Lower leg skin (tissue), 3 donors: ENCODE measurements around the gene AGPS.

ENCODE experiments used
- POLR2A ChIP-seq, 2 donors: fragments of 450-650 bp; IDR thresholded peaks; one replicate each; pipeline ENCODE4 v1.6.1; 2016 to 2017; ENCODE audit warnings: antibody characterized with exemption in 2 of 2, mild to moderate bottlenecking in 1 of 2, moderate library complexity in 1 of 2
- TF ChIP-seq, protein P1 (sequence below), 3 donors: fragments of 450-650 bp; IDR thresholded peaks; one replicate each; pipeline ENCODE4 v1.5.1; 2016; ENCODE audit warnings: antibody characterized with exemption in 3 of 3, mild to moderate bottlenecking in 3 of 3, moderate library complexity in 2 of 3

DNA sequence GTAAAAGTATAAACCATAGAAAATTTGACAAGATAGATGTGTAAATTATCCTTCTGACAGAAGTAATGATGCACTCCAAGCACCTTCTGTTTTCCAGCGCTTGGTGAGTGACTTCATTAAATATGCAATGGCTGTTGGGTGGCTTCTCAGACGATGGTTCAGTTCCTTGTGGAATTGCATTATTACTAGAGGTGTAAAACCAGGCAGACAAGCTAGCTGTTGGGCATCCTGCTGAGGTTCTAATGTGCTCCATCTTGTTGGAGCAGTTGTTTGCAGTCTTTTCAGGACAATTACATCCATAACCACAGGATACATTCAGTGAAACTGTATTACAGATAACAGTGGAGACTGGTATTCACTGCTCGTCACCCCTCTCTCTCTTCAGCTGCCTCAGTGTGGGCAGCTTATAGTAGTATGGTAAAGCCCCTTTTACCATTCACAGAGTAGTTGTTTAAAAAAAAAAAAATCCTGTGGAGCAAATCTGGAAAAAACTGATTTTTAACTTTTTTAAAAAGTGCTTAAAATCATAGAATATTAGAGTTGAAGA, 143.5 kb downstream of the AGPS start:
- TF ChIP-seq, protein P1, sequence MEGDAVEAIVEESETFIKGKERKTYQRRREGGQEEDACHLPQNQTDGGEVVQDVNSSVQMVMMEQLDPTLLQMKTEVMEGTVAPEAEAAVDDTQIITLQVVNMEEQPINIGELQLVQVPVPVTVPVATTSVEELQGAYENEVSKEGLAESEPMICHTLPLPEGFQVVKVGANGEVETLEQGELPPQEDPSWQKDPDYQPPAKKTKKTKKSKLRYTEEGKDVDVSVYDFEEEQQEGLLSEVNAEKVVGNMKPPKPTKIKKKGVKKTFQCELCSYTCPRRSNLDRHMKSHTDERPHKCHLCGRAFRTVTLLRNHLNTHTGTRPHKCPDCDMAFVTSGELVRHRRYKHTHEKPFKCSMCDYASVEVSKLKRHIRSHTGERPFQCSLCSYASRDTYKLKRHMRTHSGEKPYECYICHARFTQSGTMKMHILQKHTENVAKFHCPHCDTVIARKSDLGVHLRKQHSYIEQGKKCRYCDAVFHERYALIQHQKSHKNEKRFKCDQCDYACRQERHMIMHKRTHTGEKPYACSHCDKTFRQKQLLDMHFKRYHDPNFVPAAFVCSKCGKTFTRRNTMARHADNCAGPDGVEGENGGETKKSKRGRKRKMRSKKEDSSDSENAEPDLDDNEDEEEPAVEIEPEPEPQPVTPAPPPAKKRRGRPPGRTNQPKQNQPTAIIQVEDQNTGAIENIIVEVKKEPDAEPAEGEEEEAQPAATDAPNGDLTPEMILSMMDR (IDR thresholded peaks at IDR 0.05): no peak
- no peak for TF ChIP-seq POLR2A (IDR thresholded peaks at IDR 0.05)
